Esophagus (tissue), 2 donors: ENCODE data around the gene USP35. TPM values are rescaled to one million over a fixed set of nuclear protein-coding genes. Genes with fewer than 3 reads are reported as not detected.

Source experiments
- H3K27ac ChIP-seq, 2 donors: one replicate each; pipeline ENCODE4 v1.5.1; 2013; ENCODE audit warnings: low read depth in 2 of 2, mild to moderate bottlenecking in 2 of 2, inconsistent platforms in 1 of 2, low read length in 1 of 2, moderate library complexity in 1 of 2
- H3K27me3 ChIP-seq, 2 donors: one replicate each; pipeline ENCODE4 v1.6.1; 2013; ENCODE audit warnings: low read length in 2 of 2, control low read depth in 1 of 2, mild to moderate bottlenecking in 1 of 2; ENCODE audit not compliant: insufficient read depth in 2 of 2, control insufficient read depth in 1 of 2
- H3K36me3 ChIP-seq, 2 donors: one replicate each; pipeline ENCODE4 v1.6.1; 2013; ENCODE audit warnings: low read length in 1 of 2; ENCODE audit not compliant: control insufficient read depth in 2 of 2, insufficient read depth in 2 of 2
- H3K4me1 ChIP-seq, 2 donors: one replicate each; pipeline ENCODE4 v1.6.1; 2013; ENCODE audit warnings: low read length in 1 of 2; ENCODE audit not compliant: control insufficient read depth in 2 of 2, insufficient read depth in 2 of 2
- H3K4me3 ChIP-seq, 2 donors: one replicate each; pipeline ENCODE4 v1.5.1; 2013; ENCODE audit warnings: low read length in 2 of 2, mild to moderate bottlenecking in 2 of 2, low read depth in 1 of 2, moderate library complexity in 1 of 2
- H3K9me3 ChIP-seq, 2 donors: one replicate each; pipeline ENCODE4 v1.6.1; 2013; ENCODE audit warnings: mild to moderate bottlenecking in 2 of 2, low read depth in 1 of 2, low read length in 1 of 2, moderate library complexity in 1 of 2; ENCODE audit not compliant: control insufficient read depth in 2 of 2, insufficient read depth in 1 of 2
- WGBS, 2 donors: extraction: QIAGEN DNeasy Blood & Tissue Kit; methylation state at CpG; one replicate each; pipeline ENCODE4 v1.1.7; 2013; 5-methylcytosine and 5-hydroxymethylcytosine counted together
- polyA plus RNA-seq, 2 donors: library from polyadenylated mRNA; stranded (reverse); fragments of 200-250 nt; gene quantifications; one replicate each; pipeline ENCODE4 v1.2.3, GENCODE V29; 2013
- donor health status: healthy with polysubstance abuse.
- donor health status: Bipolar disorder and iron deficiency.

USP35 gene
- polyA plus RNA-seq, 2 donors = 4.1 to 7.7 TPM

DNA sequence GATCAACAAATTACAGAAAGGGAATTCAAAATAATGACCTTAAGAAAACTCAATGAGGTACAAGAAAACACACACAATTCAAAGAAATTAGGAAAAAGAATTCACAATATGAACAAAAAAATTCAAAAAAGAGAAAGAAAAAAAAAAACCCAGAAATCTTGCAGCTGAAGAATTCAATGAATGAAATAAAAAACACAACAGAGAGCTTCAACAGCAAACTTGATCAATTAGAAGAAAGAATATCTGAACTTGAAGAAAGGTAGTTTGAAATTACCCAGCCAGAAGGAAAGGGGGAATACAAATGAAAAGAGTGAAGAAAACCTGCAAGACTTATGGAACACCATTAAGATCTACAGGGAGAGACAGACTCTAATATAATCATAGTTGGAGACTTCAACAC lies 52.8 kb downstream of the USP35 start:
- H3K4me1 ChIP-seq = no peaks in the 10 kb centered on the region
- H3K27ac ChIP-seq = no peak overlapping the region
- peaks cover 0 to 3% of the 10 kb centered on the region in 2 donors for H3K9me3 ChIP-seq
- no peak overlapping the region for H3K4me3 ChIP-seq
- no peaks in the 10 kb centered on the region for H3K36me3 ChIP-seq
- H3K27me3 ChIP-seq = no peaks in the 10 kb centered on the region

DNA sequence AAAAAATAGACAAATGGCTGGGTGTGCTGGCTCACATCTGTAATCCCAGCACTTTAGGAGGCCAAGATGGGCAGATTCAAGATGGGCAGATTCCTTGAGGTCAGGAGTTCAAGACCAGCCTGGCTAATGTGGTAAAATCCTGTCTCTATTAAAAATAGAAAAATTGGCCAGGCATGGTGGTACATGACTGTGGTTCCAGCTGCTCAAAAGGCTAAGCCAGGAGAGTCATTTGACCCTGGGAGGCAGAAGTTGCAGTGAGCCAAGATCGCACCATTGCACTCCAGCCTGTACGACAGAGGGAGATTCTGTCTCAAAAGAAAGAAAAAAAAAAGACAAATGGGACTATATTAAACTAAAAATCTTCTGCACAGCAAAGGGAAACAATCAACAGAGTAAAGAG lies 55.4 kb downstream of the USP35 start:
- 80 to 84% methylated on average over 2 of the region's 2 CpGs for WGBS, 2 donors
- Histone ChIP-seq H3K36me3 (no peaks in the 10 kb centered on the region), H3K4me1 (no peaks in the 10 kb centered on the region), H3K9me3 (peaks cover 0 to 3% of the 10 kb centered on the region in 2 donors), H3K4me3 (no peak overlapping the region), H3K27ac (no peak overlapping the region), H3K27me3 (no peaks in the 10 kb centered on the region)

DNA sequence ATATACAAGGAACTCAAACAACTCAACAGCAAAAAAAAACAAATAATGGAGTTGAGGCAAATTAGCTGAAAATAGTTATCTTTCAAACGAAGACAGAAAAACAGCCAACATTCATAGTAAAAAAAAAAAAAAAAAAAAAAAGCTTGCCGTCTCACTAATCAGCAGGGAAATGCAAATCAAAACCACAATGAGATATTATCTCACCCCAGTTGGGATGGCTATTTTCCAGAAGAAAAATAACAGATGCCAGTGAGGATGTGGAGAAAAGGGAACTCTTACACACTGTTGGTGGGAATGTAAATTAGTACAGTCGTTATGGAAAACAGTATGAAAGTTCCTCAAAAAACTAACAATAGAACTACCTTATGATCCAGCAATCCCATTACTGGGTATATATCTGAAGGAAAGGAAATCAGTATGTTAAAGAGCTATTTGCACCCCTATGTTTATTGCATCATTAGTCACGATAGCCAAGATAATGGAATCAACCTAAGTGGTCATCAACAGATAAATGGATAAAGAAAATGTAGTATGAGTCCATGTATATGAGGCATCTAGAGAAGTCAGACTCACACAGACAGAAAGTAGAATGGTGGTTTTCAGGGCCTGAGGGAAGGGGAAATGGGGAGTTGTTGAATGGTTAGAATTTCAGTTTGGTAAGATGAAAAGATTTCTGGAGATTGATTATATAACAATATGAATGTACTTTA lies 56.0 kb downstream of the USP35 start:
- Histone ChIP-seq H3K27me3 (no peaks in the 10 kb centered on the region), H3K36me3 (no peaks in the 10 kb centered on the region), H3K4me3 (no peak overlapping the region), H3K9me3 (peaks cover 0 to 3% of the 10 kb centered on the region in 2 donors), H3K4me1 (no peaks in the 10 kb centered on the region), H3K27ac (no peak overlapping the region)
- 57 to 61% methylated on average over 4 of the region's 4 CpGs for WGBS, 2 donors

DNA sequence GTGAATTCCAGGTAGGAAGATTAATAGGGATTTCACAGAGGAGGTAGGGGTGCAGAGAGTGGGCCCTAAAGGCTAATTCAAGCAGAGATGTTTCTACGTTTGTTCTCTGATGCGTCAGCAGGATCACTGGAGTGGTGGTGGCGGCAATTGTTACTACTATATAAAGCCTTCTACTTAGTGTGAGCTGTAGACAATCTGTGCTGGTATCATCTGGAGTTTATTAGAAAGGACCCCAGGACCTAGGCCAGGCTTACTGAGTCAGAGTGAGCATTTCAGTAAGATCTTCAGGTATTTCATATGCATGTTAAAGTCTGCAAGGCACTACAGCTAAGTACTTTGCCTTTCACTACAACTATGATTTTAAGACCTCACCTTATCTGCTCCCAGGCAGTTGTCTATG lies 59.5 kb downstream of the USP35 start:
- no peaks in the 10 kb centered on the region for H3K36me3 ChIP-seq
- no peaks in the 10 kb centered on the region for H3K27me3 ChIP-seq
- H3K4me3 ChIP-seq = no peak overlapping the region
- H3K9me3 ChIP-seq = no peaks in the 10 kb centered on the region
- 93 to 94% methylated on average over 3 of the region's 3 CpGs for WGBS, 2 donors
- peaks cover 0 to 3% of the 10 kb centered on the region in 2 donors for H3K4me1 ChIP-seq
- H3K27ac ChIP-seq = no peak overlapping the region

DNA sequence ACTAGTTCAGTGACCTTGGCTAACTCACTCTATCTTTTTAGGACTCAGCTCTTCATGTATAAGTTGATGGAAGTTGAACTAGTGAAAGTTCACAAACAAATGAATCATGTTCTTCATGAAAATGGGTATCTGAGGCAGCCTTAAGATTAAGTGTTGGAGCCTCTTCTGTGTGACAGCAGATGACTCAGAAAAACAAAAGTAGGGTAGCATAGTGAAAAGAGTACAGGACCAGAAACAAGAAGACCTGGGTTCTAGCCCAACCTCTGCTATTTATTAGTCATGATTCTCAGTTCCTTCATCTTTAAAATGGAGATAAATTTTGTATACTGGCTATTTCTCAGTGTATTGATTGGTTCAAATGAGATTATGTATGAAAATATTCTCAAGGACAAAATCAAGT lies 60.2 kb downstream of the USP35 start:
- Histone ChIP-seq H3K4me3 (no peak overlapping the region), H3K9me3 (no peaks in the 10 kb centered on the region), H3K27me3 (no peaks in the 10 kb centered on the region)

DNA sequence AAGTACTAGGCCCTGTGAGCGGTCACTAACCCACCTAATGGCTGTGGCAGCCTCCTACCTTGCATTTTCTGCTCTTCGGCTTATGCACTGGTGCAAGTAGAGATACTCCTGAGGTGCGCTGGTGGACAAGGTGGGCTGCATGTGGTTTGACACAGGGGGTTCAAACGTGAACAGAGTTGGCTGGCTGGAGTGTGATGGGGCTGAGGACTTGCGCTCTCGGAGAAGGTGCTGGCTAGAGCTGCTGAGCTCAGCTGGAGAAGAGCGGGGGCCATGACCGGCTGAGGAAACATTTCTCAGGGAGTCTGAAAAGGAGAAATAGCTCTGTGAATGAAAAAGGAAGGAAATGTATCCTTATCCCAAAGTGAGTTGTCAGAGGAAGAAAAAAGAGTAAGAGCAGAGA lies 61.4 kb downstream of the USP35 start:
- 95 to 96% methylated on average over 8 of the region's 8 CpGs for WGBS, 2 donors
- Histone ChIP-seq H3K9me3 (no peaks in the 10 kb centered on the region), H3K36me3 (no peaks in the 10 kb centered on the region), H3K27me3 (no peaks in the 10 kb centered on the region), H3K4me1 (peaks cover 0 to 3% of the 10 kb centered on the region in 2 donors), H3K4me3 (no peak overlapping the region), H3K27ac (no peak overlapping the region)

More for the DNA sequence above, 60.2 kb downstream of the USP35 start:
- Histone ChIP-seq H3K4me1 (peaks cover 0 to 3% of the 10 kb centered on the region in 2 donors), H3K27ac (no peak overlapping the region), H3K36me3 (no peaks in the 10 kb centered on the region)

DNA sequence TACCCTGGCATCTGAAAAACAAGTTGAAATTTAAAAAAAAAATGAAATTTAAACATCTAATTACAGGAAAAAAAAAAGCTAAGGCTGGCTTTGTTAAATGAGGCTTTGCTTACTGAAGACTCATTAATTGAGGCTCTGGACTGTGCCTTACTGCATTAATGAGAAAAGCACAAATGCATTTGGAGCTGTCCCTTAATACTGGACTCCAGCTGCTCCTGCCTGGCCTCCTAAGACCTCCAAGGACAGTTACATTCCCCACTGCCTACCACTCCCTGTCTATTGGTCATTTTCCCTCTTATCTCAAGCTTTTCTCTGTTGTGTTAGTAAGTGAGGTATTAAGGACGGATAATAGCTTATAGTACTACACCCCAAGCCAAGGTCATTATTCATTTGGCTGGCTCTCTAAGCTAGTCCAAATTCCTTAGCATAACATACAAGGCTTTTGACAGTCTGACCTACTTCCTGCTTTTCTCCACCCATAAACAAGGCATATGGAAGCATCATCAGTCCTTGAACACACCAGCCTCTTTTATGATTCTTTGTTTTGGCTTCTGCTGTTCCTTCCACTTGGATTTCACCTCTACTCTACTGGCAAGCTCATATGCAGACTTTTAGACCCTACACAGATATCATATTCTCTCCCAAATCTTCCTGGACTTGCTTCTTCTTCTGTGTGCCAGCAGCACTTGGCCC lies 62.5 kb downstream of the USP35 start:
- peaks cover 0 to 3% of the 10 kb centered on the region in 2 donors for H3K4me1 ChIP-seq
- H3K27ac ChIP-seq = no peak overlapping the region
- H3K27me3 ChIP-seq = no peaks in the 10 kb centered on the region
- WGBS, 2 donors = 10 to 28% methylated on average over 1 of the region's 1 CpG
- no peaks in the 10 kb centered on the region for H3K9me3 ChIP-seq
- no peaks in the 10 kb centered on the region for H3K36me3 ChIP-seq
- H3K4me3 ChIP-seq = no peak overlapping the region

DNA sequence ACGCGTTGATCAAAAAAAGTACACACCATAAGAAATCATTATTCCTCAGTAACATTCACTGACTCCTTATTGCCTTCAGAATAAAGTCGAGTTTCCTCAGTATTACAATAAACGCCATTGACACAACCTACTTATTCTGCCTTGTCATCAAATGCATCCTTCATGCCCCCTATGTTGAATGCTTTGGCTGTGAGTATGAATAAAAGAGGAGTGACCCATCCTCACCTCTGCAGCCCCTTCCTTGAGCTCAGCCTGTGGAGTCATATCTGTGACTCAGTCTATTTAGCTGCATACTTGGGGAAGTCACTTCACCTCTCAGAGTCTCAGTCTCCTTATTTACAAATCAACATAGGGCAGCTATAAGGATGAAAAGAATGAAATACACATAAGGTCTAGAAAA lies 65.1 kb downstream of the USP35 start:
- Histone ChIP-seq H3K36me3 (no peaks in the 10 kb centered on the region), H3K9me3 (no peaks in the 10 kb centered on the region), H3K27me3 (no peaks in the 10 kb centered on the region), H3K27ac (no peak overlapping the region), H3K4me3 (no peak overlapping the region), H3K4me1 (peaks cover 0 to 3% of the 10 kb centered on the region in 2 donors)
- WGBS, 2 donors = 95 to 96% methylated on average over 4 of the region's 4 CpGs

DNA sequence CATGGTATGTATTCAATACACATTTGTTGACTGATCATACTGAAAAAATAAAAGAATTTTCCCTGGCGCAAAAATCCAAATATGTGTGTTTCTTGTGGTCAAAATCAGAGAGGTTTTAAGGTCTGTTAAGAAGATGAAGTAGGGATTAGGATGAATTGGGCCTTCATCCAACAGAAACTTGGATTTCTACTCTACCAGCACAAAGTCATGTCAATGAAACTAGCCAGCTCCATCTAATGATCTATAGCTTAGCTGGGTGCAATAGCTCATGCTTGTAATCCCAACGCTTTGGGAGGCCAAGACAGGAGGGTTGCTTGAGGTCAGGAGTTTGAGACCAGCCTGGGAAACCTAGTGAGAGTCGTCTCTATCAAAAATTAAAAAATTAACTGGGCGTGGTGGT lies 65.5 kb downstream of the USP35 start:
- Histone ChIP-seq H3K4me3 (no peak overlapping the region), H3K9me3 (no peaks in the 10 kb centered on the region), H3K36me3 (no peaks in the 10 kb centered on the region), H3K27ac (no peak overlapping the region), H3K27me3 (no peaks in the 10 kb centered on the region), H3K4me1 (peaks cover 0 to 3% of the 10 kb centered on the region in 2 donors)
- WGBS, 2 donors = 88 to 93% methylated on average over 4 of the region's 4 CpGs

DNA sequence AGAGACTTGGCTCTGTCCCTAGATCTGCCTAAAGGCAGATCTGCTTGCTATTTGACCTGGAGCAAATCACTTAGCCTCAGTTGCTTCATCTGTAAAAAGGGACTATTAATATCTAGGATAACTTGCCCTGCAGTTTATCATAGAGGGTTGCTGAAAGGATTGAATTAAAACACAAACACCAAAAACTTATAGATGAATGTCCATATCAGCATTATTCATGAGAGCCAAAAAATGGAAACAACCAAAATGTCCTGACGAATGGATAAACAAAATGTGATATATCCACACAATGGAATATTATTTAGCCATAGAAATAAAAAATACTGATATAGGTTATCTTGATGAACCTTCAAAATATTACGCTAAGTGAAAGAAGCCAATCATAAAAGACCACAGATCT lies 67.2 kb downstream of the USP35 start:
- WGBS, 2 donors = 94 to 95% methylated on average over 2 of the region's 2 CpGs
- Histone ChIP-seq H3K36me3 (no peaks in the 10 kb centered on the region), H3K27me3 (no peaks in the 10 kb centered on the region), H3K27ac (no peak overlapping the region), H3K4me3 (no peak overlapping the region), H3K4me1 (peaks cover 0 to 3% of the 10 kb centered on the region in 2 donors), H3K9me3 (no peaks in the 10 kb centered on the region)
